Omental fat pad (tissue), 4 donors: ENCODE results near the gene PDZD7. TPM values are rescaled to one million over a fixed set of nuclear protein-coding genes. Genes with fewer than 3 reads are reported as not detected.
"Not testable (repeated sequence)": the region's sequence is repeated elsewhere in the genome, so short reads cannot be mapped to it uniquely, and the experiment has no call there.

ENCODE experiments used
- ATAC-seq: fragments of 150-250 bp; one replicate; pipeline ENCODE4 v1.9.1; 2016; ENCODE audit warnings: mild to moderate bottlenecking, moderate library complexity; ENCODE audit not compliant: low FRiP score
- DNase-seq: peaks from one replicate; pipeline ENCODE4 v3.0.0-alpha.2; 2019; ENCODE audit warnings: low spot score
- total RNA-seq, 4 donors: library from RNA; depleted of rRNA; stranded (reverse); fragments of >200 nt; gene quantifications; one replicate each; pipeline ENCODE4 v1.1.0, GENCODE V29; 2016
- TF ChIP-seq, protein P1 (sequence below), 3 donors: fragments of 450-650 bp; IDR thresholded peaks; one replicate each; pipeline ENCODE4 v1.5.1; 2016 to 2017; ENCODE audit warnings: antibody characterized with exemption in 3 of 3, mild to moderate bottlenecking in 3 of 3, moderate library complexity in 2 of 3

PDZD7 gene
- total RNA-seq, 4 donors from 2014 or later = 0.12 to 3.3 (median 0.30) TPM

DNA sequence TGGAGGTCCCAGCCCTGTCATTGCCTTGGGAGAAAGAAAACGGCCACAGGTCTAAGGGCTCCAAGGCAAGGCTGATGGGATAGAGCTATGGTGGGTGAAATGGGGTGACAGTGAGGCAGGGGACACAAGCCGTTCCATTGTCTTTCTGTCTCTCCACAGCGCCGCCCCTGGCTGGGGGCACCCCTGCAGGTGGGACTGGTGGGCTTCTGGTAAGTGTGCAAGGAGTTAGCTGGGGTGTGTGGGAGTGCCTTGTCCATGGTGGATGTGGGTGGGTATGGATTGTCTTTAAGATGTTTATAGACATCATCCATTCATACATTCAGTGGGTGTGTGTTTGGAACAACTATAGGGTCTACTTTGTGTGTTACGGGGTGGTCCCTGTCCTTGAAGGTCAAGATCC lies 7.6 kb upstream of the PDZD7 start:
- DNase-seq = no peak
- TF ChIP-seq, protein P1, sequence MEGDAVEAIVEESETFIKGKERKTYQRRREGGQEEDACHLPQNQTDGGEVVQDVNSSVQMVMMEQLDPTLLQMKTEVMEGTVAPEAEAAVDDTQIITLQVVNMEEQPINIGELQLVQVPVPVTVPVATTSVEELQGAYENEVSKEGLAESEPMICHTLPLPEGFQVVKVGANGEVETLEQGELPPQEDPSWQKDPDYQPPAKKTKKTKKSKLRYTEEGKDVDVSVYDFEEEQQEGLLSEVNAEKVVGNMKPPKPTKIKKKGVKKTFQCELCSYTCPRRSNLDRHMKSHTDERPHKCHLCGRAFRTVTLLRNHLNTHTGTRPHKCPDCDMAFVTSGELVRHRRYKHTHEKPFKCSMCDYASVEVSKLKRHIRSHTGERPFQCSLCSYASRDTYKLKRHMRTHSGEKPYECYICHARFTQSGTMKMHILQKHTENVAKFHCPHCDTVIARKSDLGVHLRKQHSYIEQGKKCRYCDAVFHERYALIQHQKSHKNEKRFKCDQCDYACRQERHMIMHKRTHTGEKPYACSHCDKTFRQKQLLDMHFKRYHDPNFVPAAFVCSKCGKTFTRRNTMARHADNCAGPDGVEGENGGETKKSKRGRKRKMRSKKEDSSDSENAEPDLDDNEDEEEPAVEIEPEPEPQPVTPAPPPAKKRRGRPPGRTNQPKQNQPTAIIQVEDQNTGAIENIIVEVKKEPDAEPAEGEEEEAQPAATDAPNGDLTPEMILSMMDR (IDR thresholded peaks at IDR 0.05) = no peak

DNA sequence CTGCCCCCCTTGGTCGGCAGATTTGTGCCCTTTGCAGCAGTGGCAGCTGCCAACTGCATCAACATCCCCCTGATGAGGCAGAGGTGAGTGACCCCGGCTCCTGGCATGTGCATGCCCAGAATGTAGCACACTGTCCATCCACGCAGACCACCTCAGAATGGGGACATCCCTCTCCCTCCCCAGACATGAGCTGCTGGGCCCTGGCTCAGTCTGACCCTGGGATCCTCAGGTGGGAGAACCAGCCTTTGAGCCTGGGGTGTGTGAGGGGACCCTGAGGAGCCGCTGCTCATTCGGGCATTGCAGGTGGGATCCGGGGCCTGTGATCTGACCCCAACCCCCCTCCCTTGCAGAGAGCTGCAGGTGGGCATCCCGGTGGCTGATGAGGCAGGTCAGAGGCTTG lies 5.8 kb upstream of the PDZD7 start:
- ATAC-seq = no peak
- DNase-seq = no peak
- TF ChIP-seq, protein P1 (IDR thresholded peaks at IDR 0.05) = no peak

More for the DNA sequence above, 7.6 kb upstream of the PDZD7 start:
- ATAC-seq = no peak

DNA sequence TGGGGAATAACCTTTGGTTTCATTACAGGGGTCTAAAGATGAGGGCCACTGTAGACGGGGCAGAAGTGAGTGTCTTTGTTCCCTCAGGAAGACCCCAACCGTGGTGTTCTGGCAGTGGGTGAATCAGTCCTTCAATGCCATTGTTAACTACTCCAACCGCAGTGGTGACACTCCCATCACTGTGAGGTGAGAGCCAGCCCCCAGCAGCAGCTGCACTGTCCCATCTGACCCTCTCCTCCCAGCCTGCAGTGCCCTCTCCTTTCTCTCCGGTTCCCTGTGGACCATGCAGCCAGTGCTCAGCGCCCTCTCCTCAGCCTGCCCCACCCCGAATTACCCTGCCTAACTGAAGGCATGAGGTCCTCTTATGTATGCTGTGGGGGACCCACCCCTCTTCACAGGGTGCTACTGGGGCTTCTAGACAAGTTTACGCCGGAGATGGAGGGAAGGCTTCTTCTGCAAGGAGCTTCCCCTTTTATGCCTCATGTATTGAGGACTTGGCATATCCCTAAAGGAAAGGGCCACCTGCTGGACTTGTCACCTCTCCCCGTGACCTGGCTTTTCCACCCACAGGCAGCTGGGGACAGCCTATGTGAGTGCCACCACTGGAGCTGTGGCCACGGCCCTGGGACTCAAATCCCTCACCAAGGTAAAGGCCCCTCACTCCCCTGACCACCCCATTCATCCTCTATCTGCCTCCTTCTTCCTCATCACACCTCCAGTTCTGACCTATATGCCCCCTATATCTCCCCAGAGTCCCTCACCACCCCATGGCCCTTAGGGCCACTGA lies 5.2 kb upstream of the PDZD7 start:
- DNase-seq = no peak
- TF ChIP-seq, protein P1 (IDR thresholded peaks at IDR 0.05) = no peak
- no peak for ATAC-seq

DNA sequence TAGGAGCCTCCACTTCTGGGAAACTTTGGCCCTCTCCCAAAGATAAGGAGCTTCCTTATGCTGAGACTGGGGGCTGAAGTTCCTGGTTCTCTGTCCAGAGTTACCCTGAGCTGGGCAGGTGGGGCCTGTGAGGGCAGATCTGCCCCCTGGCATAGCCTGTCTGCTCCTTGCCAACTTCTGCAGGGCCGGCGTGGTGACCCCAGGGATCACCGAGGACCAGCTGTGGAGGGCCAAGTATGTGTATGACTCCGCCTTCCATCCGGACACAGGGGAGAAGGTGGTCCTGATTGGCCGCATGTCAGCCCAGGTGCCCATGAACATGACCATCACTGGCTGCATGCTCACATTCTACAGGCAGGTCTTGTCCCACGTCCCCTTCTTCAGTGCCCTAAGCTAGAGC lies 4.4 kb upstream of the PDZD7 start:
- ATAC-seq (no peak), DNase-seq (no peak)

DNA sequence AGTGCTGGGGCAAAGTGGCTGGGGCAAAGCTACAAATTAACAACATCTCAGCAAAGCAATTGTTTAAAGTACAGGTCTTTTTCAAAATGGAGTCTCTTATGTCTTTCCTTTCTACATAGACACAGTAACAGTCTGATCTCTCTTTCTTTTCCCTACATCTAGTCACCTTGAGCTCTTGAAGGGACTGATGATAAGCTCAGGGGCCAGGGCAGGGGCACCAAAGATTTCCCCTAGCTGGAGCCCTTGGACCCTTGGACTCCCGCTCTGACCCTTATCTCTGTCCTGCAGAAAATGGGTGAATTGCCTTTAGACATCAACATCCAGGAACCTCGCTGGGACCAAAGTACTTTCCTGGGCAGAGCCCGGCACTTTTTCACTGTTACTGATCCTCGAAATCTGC lies 3.5 kb upstream of the PDZD7 start:
- DNase-seq, ATAC-seq: not testable (repeated sequence)

More for the DNA sequence above, 4.4 kb upstream of the PDZD7 start:
- TF ChIP-seq, protein P1 (IDR thresholded peaks at IDR 0.05) = no peak

DNA sequence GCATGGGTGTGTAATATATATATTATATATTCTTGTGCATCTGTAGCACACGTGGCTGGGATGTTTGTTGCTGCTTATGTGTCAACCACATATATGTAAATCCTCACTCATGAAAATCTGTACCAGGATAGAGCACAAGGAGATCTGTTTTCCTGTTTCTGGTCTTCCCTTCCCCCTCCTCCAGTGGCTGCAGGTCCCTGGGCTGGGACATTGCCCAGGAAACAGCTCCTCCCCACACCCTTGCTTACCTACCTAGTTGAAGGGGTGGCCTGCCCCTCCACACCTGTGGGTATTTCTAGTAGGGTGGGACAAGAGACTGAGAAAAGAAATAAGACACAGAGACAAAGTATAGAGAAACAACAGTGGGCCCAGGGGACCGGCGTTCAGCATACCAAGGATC lies 2.3 kb upstream of the PDZD7 start:
- no peak for DNase-seq
- no peak for ATAC-seq
- TF ChIP-seq, protein P1 (IDR thresholded peaks at IDR 0.05) = no peak

DNA sequence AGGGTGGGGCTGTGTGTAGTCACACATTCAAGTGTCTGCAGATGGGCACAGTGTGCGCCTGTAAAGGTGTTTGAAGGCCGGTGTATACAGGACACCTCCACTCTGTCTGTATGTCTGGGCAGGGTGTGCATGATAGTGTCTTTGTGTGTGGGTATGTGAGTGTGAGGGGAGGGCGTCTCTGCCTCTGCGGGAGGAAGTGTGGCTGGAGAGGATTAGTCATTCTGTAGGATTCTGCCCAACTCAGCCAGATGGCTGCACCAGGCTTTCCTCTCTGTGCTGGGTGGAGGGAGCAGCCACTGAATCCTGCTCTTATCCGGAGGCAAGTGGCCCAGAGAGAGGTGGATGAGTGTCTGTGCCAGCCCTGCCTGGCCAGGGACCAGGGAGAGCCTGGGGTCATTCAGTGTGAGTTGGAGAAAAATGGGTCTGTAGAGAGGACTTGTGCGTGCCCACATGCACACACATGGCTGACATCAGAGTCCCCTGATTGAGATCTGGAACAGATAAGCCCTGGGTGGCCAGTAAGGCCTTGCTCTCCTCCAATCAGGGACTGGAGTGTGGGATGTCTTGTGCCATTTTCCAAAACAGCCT lies 1.8 kb upstream of the PDZD7 start:
- ATAC-seq = peak; percentile 60

More for the DNA sequence above, 1.8 kb upstream of the PDZD7 start:
- TF ChIP-seq, protein P1 (IDR thresholded peaks at IDR 0.05) = no peak
- peak; percentile 46 for DNase-seq
